ENCODE results near the gene TUBGCP6. TPM values are rescaled to one million over a fixed set of nuclear protein-coding genes. Genes with fewer than 3 reads are reported as not detected.

TUBGCP6 gene
- total RNA-seq, 1 experiment from 2014 or later: 38.6 TPM

DNA sequence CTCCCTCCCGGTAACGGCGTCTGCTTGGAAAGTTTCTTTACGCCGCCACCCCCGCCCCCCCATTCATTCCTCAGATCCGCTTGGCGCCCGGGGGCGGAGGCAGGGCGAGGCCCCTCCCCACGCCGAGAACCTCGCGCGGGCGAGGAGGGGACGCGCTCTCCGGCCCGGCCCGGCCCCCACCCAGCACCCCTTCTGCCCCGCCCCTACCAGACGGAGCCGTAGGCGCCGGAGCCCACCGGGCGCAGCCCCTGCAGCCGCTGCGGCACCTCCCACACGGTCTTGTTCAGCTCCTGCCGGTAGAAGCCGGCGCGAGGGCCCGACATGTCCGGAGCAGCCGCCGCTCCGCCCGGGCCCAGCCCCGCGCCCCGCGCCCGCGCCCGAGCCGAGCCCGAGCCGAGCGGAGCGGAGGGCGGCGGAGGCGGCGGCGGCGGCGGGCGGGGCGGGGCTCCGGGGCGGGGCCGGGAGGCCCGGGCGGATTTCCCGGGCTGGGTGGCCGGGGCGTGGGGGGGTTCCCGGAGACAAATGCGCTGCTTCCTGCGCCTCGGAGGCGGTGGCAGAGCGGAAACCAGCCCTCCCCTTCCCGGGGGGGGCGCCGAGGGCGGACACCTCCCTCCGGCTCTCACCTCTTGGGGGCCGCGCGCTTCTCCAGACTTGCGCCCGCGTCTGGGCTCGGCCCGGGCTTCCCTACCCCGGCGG, 25.3 kb upstream of the TUBGCP6 start, which contains the start of gene MAPK11:
TSS of gene MAPK11 (minus strand) at position 411 of the 696 bp plus-strand sequence. CDS start at position 323, 88 bp downstream.
- BruUV-seq (replicated peaks): no TSS peak
- intact Hi-C loops (cut with micrococcal nuclease): no loop called here
- Histone ChIP-seq H3K27me3 (ENCODE audit: insufficient read depth, low read length) (no peaks in the 10 kb centered on the region), H4K20me1 (ENCODE audit: insufficient read depth) (no peaks in the 10 kb centered on the region), H3K4me1 (ENCODE audit: control insufficient read depth in 1 of 2, insufficient read depth in 2 of 2, low read length in 2 of 2) (peaks cover 27 to 48% of the 10 kb centered on the region in 2 experiments), H3K36me3 (ENCODE audit: control insufficient read depth in 1 of 2, insufficient read depth in 2 of 2, low read length in 2 of 2) (peaks cover 0 to 3% of the 10 kb centered on the region in 2 experiments; a peak in 2 of 4 replicates), H3K9me3 (ENCODE audit: control insufficient read depth in 1 of 2, insufficient read depth in 1 of 2, low read depth in 1 of 2, low read length in 2 of 2) (no peaks in the 10 kb centered on the region), H3K9me2 (ENCODE audit: insufficient read depth) (no peaks in the 10 kb centered on the region), H3K79me2 (ENCODE audit: insufficient read depth, low read length) (no peaks in the 10 kb centered on the region; the same call in 1 of the 2 replicates), H3K27ac (ENCODE audit: low read depth, low read length) (peak within 1 kb of the TSS; percentile 51), H3K9ac (ENCODE audit: low read length) (peak within 1 kb of the TSS; percentile 57), H3K4me3 (replicated peaks in 1 of 2; ENCODE audit: low read depth in 1 of 2, low read length in 2 of 2) (peak within 1 kb of the TSS; percentile 55 to 65), H2AFZ (ENCODE audit: low read depth, low read length, poor library complexity, severe bottlenecking) (no peak within 1 kb of the TSS), H3K4me2 (ENCODE audit: low read length) (peak within 1 kb of the TSS; percentile 97)
- peak; percentile 69 for ATAC-seq
- 0 out of 2 replicates have a peak, but pooled peaks have one; percentile 53 for TF ChIP-seq SIN3A (IDR thresholded peaks at IDR 0.05; ENCODE audit: low read depth)
- 0 out of 2 replicates have a peak, but pooled peaks have one; percentile 21 for TF ChIP-seq MAX (IDR thresholded peaks at IDR 0.05)
- TF ChIP-seq, protein P1, sequence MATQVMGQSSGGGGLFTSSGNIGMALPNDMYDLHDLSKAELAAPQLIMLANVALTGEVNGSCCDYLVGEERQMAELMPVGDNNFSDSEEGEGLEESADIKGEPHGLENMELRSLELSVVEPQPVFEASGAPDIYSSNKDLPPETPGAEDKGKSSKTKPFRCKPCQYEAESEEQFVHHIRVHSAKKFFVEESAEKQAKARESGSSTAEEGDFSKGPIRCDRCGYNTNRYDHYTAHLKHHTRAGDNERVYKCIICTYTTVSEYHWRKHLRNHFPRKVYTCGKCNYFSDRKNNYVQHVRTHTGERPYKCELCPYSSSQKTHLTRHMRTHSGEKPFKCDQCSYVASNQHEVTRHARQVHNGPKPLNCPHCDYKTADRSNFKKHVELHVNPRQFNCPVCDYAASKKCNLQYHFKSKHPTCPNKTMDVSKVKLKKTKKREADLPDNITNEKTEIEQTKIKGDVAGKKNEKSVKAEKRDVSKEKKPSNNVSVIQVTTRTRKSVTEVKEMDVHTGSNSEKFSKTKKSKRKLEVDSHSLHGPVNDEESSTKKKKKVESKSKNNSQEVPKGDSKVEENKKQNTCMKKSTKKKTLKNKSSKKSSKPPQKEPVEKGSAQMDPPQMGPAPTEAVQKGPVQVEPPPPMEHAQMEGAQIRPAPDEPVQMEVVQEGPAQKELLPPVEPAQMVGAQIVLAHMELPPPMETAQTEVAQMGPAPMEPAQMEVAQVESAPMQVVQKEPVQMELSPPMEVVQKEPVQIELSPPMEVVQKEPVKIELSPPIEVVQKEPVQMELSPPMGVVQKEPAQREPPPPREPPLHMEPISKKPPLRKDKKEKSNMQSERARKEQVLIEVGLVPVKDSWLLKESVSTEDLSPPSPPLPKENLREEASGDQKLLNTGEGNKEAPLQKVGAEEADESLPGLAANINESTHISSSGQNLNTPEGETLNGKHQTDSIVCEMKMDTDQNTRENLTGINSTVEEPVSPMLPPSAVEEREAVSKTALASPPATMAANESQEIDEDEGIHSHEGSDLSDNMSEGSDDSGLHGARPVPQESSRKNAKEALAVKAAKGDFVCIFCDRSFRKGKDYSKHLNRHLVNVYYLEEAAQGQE (IDR thresholded peaks at IDR 0.05; ENCODE audit: low read depth): no peak
- TF ChIP-seq ZBTB33 (IDR thresholded peaks at IDR 0.05; ENCODE audit: extremely low read depth, insufficient replicate concordance, low read length): no peak
- ChIA-PET POLR2A (no interaction called here), CTCF (no interaction called here), RAD21 (ENCODE audit: low non-redundant PET in 1 of 2, low total read pairs in 2 of 2, uncharacterized antibody in 2 of 2, unreplicated experiment in 2 of 2) (no interaction called here)
- DNase-seq (ENCODE audit: low read depth, low spot score): no peak

All from HCT116 (cell line).